HG02623 (cell line): ENCODE results near the gene RAB44.

Experiments
- ATAC-seq: cut with Tn5 transposase; IDR thresholded peaks from one replicate; pipeline ENCODE4 v1.9.1; 2021; ENCODE audit warnings: moderate library complexity; ENCODE audit not compliant: unreplicated experiment

RAB44 gene

DNA sequence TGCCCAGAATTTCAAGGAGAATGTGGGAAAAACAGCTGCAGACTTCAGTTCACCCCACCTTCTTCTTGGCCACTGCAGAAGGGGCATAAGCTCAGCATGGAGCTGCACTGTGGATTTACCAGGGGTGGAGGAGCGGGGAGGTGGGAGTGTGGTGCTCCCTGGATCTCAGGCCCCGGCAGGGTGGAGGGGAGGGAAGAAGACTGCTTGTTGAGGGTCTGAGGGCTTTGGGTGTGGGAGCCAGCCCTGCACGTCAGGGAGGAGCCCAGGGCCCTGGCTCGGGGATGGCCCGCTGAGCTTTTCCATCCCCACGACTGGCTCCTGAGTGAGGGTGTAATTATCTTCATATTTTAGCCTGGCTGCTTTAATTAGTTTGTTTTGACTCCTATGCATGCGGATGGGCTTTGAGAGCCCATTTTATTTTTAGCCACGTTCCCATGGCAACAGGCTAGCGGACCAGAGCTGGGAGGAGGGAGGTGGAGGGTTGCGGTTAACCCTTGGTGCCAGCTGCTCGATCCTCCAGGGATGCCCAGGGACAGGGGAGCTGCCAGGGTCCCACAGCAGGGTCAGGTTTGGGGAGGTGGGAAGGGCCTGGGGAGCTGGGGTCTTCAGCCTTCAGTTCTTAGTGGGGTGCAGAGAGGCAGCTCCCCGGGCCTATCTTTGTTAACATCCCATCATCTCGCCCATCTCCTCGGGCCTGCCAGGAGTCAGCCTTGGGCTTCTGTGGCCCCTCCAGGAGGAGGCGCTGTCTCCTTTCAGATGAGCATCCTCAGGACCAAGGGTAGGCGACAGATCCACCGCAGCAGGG, 68.2 kb downstream of the RAB44 start:
- ATAC-seq: peak; percentile 72

DNA sequence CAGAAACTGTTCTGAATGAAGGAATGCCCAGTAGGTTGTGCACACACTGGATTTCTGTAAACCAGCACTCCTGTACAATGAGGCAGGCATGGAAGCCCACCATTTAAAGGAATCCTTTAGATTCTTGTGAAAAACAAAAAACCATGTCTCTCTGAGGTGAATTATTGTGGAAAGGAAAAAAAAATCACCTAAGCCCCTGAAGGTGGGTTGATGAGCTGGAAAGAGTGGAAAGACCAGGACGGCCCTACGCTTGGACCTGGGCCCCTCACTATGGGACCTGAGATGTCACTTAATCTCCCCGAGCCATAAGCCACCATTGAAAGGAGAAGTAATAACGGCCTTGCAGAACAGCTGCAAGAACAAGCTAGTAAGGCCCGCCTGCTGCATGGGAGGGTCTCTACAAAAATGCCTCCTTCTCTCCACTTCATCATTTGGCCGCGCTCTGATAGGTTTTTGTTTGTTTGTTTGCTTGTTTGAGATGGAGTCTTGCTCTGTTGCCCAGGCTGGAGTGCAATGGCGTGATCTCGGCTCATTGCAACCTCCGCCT, 68.8 kb downstream of the RAB44 start:
- ATAC-seq: no peak

DNA sequence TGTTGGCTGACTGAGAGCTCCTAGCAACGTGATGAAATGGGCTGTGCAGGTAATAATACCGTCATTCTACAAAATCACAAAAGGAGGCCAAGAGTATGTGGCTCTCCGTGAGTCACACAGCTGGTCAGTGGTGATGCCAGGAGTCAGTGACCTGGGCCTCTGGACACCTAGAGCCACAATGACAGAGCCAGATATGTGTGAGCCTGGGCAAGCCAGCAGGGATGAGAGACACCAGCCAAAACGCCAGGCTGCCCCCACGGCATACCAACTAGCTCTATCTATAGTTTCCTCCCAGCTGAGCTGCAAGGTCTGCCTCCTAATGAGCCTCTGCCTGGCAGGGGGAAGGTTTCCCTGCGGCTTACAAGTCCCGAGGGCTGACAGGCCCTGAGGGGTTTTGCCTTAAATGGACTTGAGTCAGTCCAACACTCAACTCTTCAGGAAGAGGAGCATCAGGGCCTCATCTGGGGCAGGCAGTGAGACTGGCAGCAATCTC, 71.6 kb downstream of the RAB44 start:
- no peak for ATAC-seq

DNA sequence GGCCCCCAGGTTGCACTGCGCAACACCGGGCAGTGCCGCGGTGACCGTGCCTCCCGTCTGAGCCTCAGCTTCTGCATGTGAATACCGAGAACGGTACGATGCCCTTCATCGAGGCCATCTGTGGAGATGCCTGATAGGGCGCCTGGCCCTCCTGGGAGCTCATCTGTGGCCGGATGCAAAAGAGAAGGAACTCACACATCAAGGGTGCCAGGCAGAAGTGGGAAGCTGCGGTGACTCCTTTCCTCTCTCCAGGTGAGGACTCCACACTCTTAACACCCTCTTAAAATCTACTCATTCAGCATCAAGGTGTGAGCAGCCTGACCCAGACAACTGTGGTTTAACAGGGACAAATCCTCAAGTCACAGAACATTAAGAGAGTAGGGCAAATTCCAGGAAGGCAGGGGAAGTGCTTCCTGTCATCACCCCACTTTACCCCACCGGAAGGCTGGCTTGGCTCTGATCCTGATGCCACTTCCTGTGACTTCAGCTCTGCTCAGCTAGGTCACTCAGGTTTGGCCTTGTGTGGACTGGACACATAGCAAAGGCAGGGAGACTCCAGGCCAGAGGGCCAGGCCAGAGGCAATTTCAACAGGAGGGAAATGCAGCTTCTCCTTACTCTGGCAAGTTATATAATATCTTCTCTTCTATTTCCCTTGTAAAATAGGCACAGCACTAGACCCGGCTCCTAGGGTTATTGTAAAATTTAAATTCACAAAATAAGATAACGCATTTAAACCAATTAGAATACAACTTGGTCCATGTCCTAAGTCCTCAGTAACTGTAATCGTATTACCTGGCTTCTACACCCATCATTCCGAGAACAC, 72.3 kb downstream of the RAB44 start:
- no peak for ATAC-seq

DNA sequence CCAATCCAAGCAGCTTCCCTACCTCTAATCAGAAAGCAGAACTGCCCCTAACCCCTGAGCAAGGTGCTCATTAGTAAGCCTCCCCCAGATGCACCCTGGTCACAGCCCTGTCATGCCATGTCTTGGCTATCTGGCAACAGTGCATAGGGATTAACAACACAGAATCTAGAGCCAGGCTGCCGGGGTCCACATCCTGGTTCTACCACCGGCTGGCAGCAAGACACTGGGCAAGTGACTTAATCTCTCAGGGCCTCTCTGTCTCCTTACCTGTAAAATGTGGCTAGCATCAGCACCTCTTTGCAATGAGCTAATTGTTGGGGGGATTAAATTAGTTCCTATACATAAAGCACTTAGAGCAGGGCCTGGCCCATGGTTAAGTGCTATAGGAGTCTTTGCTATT, 73.5 kb downstream of the RAB44 start:
- no peak for ATAC-seq

DNA sequence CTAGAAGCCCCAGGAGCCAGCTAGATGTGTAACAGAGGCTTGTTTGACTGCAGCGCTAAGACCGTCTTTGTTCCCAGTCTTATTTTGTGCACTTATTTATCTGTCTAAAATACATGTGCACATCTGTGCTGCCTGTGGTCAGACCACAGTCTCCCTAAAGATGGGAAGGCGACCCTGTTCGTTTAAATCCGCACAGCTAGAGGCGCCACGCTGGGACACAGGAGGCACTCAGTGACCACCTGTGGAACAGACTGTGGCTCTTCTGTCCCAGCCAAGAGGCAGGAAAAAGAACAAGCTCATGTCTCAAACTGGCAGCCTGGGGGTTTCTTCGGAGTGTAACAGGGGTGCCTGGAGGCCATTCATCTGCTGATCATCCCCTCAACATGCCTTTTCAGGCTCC, 74.8 kb downstream of the RAB44 start:
- no peak for ATAC-seq

DNA sequence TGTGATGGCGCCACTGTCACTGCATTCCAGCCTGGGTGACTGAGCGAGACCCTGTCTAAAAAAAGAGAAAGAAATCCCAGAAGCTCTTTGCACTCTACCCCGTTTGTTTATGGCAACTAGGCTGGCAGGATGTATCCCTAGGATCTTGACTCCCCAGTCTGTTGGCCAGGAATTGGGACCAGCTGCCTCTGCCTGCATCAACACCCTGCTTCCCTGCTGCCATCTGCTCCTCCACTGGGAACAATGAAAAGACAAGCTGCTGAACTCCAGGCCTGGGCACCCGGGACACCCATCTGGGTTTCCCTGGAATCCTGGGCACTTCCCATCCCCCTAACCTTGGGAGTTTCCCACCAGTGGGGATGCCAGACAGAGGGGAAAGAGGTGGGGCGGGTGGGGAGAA, 76.7 kb downstream of the RAB44 start:
- no peak for ATAC-seq

DNA sequence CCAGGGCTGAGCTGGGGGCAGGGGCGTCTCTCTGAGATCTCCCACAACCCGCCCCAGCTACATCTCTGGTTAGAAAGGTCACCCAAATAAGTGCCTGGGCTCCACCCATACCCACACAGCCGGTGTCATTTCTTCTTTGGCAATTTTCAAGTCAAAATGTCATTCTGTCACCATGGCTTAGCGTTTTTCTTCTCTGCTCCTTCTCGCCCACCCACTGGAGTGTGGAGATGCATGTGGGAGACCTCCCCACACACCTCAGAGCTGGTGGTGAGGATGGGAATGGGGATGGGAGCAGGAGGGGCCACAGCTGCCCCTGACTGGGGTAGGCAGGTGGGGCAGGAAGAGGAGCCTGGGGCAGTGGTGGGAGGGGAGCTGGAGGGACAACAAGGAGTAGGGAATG, 78.5 kb downstream of the RAB44 start:
- no peak for ATAC-seq

DNA sequence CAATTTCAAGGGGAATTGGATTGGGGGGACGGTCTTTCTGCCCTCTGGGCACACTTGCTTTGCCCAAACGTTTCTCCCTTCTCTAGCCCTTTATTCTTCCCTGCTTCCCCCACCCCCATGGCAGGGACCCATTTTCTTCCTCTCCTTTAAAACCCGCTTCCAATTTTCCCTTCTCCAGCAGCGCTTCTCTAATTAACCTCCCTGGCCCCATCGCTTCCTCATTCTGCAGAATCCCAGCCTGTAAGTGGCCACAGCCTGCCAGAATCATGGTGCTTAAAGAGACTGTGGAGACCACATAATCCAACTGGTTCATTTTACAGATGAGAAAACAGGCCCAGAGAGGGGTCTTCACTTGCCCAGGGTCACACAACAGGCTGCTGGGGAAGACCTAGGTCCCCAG, 80.2 kb downstream of the RAB44 start:
- ATAC-seq: no peak

DNA sequence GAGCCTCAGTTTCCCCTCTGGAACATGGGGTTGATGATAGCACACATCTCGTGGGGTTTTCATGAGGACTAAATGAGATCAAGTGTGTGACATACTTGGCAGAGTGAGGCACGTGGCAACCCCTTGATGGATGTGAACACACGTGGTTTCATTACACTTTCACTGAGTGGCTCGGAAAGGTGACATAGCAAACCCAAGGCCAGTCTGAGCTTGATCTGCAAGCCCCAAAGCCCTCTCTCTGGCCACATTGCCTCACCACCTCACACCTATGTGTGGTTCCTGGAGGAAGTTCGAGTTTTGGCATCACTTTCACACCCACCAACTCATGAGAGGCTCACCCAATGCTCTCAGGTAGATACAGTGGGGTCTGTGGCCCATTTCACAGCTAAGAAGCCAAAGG, 81.6 kb downstream of the RAB44 start:
- no peak for ATAC-seq

DNA sequence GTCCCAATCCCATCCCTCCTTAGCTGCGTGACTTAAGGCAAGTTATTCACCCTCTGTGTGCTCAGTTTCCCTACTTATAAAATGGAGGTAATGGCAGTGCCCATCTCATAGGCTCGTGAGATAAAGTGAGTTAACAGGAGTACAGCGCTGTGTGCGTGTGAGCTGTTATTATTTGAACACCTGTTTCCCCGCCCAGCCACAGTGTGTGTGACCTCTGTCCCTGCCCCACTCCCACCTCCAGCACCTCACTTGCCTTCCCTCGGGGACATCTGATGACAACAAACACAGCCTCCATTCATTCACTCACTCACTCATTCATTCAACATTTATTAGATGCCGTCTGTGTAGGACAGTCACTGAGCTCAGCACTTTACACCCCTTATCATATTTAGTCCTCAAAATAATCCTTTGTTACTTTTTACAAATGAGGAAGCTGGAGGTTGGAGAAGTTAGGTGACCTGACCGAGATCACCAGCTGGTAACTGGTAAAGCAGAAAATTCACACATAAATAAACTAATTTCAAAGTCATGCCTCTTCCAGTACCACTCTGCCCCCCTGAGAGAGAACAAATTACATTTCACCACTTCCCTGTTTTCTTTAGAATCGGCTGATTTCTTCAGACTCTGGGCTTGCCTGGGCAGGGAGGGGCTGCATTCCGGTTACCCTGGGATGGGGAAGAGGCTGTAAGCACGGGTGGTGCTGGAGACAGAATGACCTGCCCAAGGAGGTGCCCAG, 83.0 kb downstream of the RAB44 start:
- ATAC-seq: no peak

DNA sequence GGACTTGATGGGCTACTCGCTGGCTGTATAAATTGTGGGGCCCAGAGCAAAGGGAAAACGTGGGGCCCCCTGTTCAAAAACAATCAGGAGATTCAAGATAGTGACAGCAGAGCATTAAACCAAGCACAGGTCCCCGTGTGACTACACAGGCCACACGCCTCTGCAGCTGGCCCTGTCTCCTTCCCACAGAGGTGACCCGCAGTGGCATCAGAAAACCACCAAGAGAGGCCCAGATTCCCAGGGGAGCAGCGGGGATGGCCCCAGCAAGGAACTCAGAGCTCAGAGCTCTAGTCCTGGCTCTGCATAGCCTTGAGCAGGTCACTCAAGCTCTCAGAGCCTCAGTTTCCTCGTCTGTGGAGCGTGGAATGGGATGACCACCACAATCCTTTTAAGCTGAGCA, 84.0 kb downstream of the RAB44 start:
- no peak for ATAC-seq
